ENCODE measurements around the gene ECSCR. TPM values are rescaled to one million over a fixed set of nuclear protein-coding genes. Genes with fewer than 3 reads are reported as not detected.
"Not testable (repeated sequence)": the region's sequence is repeated elsewhere in the genome, so short reads cannot be mapped to it uniquely, and the experiment has no call there.

Gene ECSCR
- total RNA-seq, 1 donor from 2014 or later: 0.76 TPM

DNA sequence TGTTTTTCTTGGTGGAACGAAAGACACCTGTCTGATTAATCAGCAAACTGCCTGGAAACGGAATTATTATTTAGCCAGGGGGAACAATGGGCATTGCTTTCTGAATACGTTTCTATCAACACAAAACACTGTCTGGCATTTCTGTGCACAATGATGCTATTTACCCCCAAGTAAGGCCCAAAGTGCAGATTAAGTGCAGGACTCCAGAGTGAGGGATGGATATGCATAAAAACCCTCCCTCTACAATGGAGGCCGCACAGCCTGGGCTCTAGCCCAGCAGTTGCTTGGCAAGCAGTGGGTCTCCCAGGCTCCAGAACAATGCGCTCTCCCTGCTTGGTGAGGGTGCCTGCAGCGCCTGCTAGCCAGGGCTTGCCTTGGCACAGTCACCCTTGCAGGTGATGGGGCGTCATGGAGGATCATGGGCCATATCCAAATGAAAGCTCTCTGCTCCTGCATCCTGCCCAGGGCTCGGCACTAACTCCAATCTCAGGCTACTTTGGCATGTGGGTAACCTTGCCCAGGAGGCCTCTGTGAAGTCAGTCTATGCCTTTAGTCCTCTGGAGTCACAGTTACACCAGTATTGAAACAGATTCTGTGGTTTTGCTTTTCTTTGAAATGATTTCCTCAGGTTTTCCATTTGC lies 47.2 kb downstream of the ECSCR start:
- intact Hi-C loops (cut with micrococcal nuclease): loop anchor here (2.0 kb wide), 2 partner anchors 221 to 349 kb away; no protein-coding TSS in a partner anchor

DNA sequence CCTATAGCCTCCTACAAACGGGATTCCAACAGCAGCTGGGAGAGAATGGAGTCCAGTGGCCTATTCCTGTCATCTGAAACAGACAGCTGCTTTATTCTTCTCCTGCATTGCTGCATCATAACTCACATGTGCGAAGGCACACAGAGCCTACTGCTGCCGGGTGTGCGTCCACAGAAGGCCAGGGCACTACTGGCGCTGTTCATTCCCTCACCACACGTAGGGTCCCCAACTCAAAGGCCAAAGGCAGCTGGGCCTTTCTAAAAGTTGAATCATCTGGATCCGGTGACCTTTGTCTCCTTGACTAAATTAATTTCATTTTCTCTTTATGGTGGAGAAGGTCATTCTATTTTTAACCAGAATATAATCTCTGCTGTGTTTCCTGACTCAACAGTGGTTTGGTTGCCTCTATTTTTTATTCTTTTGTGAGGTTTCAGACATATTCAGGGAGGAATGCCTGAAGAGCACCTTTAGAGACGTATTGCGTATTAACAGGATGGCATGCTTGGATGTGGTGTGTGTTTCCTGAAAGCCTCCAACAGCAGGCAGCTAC lies 47.9 kb downstream of the ECSCR start:
- intact Hi-C loops (cut with micrococcal nuclease): loop anchor here (1.0 to 2.0 kb wide), 3 partner anchors 10 to 350 kb away; partner anchors contain the start of gene SPATA24

DNA sequence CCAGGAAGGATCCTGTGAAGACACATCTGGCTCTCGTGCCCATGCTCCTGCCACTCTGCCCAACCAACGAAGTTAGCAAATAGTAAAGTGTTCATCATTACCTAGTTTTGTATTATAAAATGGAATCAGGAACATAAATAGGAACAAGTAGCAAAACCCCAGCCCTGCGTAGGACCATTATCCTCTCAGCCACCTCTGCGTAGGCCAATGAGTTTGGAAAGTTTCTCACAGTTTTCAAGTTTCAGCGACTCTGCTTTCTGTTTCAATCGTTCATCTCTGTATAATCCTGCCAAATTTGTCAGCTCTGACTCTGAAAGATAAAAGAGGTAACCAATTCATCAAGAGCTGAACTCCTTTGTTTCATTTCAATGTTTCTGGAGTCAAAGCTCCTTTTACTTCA lies 48.6 kb downstream of the ECSCR start:
- intact Hi-C loops (cut with micrococcal nuclease): loop anchor here (1.0 to 2.0 kb wide), 3 partner anchors 10 to 351 kb away; partner anchors contain the start of gene SPATA24

DNA sequence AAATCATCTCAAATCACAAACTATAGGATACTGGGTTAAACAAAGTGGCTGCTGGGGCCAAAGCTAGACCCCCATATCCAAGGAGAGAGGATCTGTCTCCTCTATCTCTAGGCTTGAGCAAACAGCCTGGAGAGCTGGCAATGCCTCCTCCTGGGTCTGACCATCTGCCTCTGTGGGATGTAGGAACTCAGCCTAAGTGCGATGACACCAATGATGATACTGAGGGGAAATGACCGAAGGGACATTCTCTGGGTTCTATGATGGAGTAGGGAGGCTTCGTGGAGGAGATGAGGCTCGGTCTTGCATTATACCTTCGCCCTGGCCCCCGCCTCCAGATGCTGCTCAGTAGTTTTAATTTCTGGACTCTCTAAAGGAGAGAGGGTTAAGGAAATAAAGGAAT lies 49.4 kb downstream of the ECSCR start:
- intact Hi-C loops (cut with micrococcal nuclease): no loop called here

DNA sequence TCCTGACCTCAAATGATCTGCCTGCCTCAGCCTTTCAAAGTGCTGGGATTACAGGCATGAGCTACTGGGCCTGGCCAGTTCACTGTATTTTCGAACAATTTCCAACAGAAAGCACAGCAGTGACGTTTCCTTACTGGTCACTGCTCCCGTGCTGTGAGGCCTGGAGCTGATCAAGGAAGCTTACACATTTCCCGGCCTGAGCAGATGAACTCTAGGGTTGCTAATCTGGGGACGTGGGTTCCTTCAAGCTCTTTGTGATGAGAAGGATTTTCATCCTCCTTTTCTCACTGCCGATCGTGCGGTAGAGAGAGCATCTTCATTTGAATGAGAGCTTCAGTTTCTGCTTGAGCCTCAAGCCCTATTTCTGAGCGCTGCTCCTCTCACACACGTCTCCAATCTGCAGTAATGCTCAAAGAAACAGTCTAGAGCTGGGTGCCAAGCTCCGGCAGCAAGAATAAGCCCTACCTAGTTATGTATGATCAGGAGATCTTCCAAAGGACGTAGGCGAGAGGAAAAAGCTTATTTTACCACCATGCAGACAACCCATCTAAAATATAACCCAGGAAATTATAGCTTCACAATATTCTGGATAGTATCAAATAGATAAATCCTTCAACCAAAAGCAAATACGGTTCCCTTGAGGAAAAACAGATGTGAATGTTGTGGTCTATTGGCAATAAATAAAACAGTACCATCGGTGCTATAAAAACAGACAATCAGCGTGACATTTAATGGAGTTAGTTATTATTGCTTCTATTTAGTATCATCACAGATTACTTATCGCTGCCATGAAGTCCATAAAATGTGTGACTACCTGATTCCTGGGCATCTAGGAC lies 51.3 kb downstream of the ECSCR start:
- intact Hi-C loops (cut with micrococcal nuclease): no loop called here

DNA sequence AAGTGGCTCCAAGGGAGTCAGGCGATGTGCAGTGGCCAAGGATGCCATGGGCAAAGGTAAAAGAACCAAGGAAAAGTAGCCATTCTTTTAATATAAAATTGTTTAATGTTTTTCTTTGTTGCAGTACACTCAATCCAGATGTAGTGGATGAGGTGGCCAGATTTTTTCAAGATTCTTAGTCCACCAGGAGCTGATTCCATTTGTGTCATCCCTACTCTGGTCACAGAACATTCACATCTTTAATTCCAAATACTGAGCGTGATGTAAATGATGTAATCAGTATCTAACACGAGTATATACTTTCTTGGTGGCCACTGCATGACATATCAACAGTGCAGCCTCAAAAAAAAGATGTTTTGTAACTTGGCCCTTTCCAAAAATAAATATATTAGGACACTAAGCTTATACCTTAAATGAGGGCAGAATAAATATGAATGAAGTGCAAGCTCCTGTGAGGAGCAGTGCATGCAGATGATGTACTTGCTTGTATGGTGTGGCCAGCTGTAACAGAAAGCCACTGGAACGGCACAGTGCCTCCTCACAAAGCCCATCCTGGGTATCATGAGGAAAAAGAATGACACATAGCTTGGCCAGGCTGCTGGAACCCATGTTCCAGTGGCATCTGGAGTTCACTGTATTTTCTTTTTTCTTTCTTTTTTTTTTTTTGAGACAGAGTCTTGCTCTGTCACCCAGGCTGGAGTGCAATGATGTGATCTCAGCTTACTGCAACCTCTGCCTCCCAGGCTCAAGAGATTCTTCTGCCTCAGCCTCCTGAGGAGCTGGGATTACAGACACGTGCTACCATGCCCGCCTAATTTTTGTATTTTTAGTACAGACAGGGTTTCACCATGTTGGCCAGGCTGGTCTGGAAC lies 52.2 kb downstream of the ECSCR start:
- intact Hi-C loops (cut with micrococcal nuclease): no loop called here

DNA sequence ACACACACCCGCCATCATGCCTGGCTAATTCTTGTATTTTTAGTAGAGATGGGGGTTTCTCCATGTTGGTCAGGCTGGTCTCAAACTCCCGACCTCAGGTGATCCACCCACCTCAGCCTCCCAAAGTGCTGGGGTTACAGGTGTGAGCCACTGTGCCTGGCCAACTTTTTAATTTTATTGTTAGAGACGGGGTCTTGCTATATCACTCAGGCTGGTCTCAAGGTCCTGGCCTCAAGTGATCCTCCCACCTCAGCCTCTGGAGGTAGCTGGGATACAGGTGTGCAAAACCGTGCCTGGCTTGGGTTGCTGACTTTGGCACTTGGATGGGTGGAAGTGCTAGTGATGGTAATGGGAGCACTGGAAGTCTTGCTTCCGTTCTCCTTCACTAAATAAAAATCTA lies 53.4 kb downstream of the ECSCR start:
- intact Hi-C loops (cut with micrococcal nuclease): not testable (repeated sequence)

DNA sequence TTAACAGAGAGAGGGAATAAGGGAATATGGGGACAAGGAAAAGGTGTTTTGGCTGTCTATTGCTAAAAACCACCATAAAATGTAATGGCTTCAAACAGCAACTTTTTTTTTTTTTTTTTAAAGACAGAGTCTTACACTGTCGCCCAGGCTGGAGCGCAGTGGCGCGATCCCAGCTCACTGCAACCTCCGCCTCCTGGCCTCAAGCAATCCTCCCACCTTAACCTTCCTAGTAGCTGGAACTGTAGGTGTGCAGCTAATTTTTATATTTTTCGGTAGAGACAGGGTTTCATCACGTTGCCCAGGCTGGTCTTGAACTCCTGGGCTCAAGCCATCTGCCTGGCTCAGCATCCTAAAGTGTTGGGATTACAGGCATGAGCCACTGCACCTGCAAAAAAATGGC lies 54.4 kb downstream of the ECSCR start:
- intact Hi-C loops (cut with micrococcal nuclease): no loop called here

DNA sequence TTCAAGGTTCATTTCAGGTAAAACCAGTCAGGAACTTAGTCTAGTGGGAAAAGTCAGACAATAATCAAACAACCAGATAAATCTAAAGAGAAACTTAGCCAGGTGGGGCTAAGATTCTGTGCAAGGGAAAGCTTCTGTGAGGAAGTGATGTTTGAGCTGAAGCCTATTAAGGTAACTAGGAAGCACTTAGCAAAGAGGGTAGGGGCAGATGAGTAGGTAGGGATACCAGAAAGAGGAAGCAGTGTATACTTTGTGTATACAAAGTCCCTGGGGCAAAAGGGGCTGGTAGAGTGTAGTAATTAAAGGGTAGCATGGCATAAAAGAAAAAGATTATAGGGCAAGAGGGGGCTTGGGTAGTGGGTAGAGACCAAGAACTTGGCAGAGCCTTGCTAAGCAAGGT lies 55.0 kb downstream of the ECSCR start:
- intact Hi-C loops (cut with micrococcal nuclease): no loop called here

GRCh38 chr5:139406963-139407362 lies 55.6 kb downstream of the ECSCR start:
- intact Hi-C loops (cut with micrococcal nuclease): no loop called here

GRCh38 chr5:139404484-139404840 lies 58.1 kb downstream of the ECSCR start:
- intact Hi-C loops (cut with micrococcal nuclease): loop anchor here (1.0 to 5.0 kb wide), 17 partner anchors 10 to 1227 kb away; partner anchors contain the start of genes APBB3, BRD8, DNAJC18 and ETF1

DNA sequence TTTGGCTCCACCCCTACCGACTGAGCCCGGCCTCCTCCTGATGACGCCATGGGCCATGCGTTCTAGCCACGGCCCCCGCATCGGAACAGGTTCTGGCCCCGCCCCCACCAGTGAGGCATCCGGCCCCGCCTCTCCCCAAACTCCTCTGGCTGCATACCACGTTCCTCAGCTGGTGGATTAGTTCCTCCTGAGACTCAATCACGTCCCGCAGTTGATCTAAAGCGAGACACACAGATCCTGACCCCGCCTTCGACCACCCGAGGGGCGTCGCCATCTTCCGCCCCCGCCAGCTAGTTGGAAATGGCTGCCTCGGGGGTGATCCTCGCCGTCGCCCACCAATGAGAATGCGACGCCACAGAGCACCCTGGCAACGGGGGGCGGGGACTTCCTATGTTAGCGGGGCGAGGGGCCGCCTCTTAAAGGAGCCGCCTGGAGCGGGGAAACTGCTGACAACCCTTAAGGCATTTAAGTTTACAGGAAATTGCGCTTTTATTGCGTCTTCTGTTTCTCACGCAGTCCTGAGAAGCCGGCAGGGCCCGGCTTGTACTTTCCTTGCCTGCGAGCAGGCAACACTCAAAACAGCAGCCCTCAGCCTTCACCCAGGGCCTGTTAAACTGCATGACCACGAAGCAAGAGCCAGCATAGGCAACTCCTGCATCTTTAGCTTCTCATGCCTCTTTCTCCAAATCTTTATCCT lies 58.6 kb downstream of the ECSCR start, which contains the start of gene SPATA24:
TSS of gene SPATA24 (minus strand) at position 303 of the 697 bp plus-strand sequence. CDS start at position 274, 29 bp downstream.
- intact Hi-C loops (cut with micrococcal nuclease): loop anchor here (1.0 to 5.0 kb wide), 17 partner anchors 10 to 1227 kb away; partner anchors contain the start of genes APBB3, BRD8, DNAJC18 and ETF1

GRCh38 chr5:139403418-139403786 lies 59.1 kb downstream of the ECSCR start:
- intact Hi-C loops (cut with micrococcal nuclease): loop anchor here (5.0 kb wide), 4 partner anchors 234 to 1226 kb away; partner anchors contain the start of genes BRD8, FAM53C and KIF20A

- intact Hi-C loops (cut with micrococcal nuclease): loop anchor here (5.0 kb wide), 4 partner anchors 235 to 1225 kb away; partner anchors contain the start of genes BRD8, FAM53C and KIF20A
Observed at GRCh38 chr5:139402561-139403158, 59.9 kb downstream of the ECSCR start.

DNA sequence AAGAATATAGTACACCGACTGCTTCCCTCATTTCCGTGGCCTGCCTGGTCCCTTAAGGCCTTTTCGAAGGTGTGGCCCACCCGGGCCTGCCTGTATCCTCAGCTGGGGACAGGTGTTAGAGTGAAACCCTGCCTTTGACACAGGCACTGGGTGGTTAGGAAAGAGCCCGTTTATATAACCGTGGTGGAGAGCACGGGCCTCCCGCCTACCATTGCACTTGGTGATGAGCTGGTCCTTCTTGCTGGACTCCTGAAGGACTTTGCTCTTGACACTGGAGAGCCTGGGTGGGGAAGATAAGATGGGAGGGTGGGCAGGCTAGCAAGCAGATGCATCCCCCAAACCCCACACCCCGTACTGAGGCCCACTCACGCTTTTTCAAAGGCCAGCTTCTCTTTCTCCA lies 61.0 kb downstream of the ECSCR start:
- intact Hi-C loops (cut with micrococcal nuclease): loop anchor here (5.0 kb wide), 4 partner anchors 236 to 1224 kb away; partner anchors contain the start of genes BRD8, FAM53C and KIF20A

GRCh38 chr5:139399501-139400121 lies 62.9 kb downstream of the ECSCR start:
- intact Hi-C loops (cut with micrococcal nuclease): loop anchor here (5.0 kb wide), 4 partner anchors 238 to 1222 kb away; partner anchors contain the start of genes BRD8, FAM53C and KIF20A

Measured in T-helper 1 cell treated with Interleukin-12 subunit alpha and Interleukin-12 subunit beta and Interleukin-4 antibody, amounts not matched to agents 30 ng/mL and 1 ng/mL, for 36 hours (primary cell).